K562 (cell line): ENCODE measurements around the gene NAP1L1. TPM values are rescaled to one million over a fixed set of nuclear protein-coding genes. Genes with fewer than 3 reads are reported as not detected.
A peak's percentile ranks its signal among the peaks of the same experiment; 100 is the strongest.

Experiments
- ATAC-seq: fragments of 200-7000 bp; cut with Tn5 transposase; 3 replicates; pipeline ENCODE4 v1.9.1; 2020; ENCODE audit warnings: moderate library complexity
- BruUV-seq: library from RNA; stranded (reverse); fragments of 400-500 nt; replicated peaks from 2 replicates; lab custom pipeline; 2021; lab: Mats Ljungman, UMichigan
- CTCF ChIA-PET: fragments of 300-600 bp; formaldehyde crosslinking; extraction: SDS; loops from one replicate; lab custom pipeline; 2021; ENCODE audit warnings: low intra/inter-chr PET ratio; lab: Yijun Ruan, JAX
- POLR2A ChIA-PET: fragments of 300-600, 350-650 bp; sonication (Branson Sonifier 250); formaldehyde crosslinking; extraction: SDS; loops from one replicate; lab custom pipeline; 2021; ENCODE audit warnings: antibody characterized with exemption, inconsistent platforms; lab: Yijun Ruan, JAX
- DNase-seq, 4 experiments: peaks; one replicate each; pipeline versions ENCODE4 v3.0.0 to v3.0.0-alpha.2; 2011 to 2018; ENCODE audit warnings: low spot score in 3 of 4, mixed read lengths in 3 of 4; ENCODE audit errors: extremely low read depth in 1 of 4
- FAIRE-seq: peaks from 2 replicates; lab custom pipeline; 2011; peaks lifted over from hg19 to GRCh38; lab: Jason Lieb, UNC
- H2AFZ ChIP-seq: 2 replicates; pipeline ENCODE4 v1.6.0; 2011; ENCODE audit warnings: low read depth, low read length, control low read depth, inconsistent platforms
- H3K27ac ChIP-seq: fragments of 200-600 bp; 3 replicates; pipeline ENCODE4 v1.8.0; 2011; ENCODE audit warnings: low read depth, mild to moderate bottlenecking, control low read depth, inconsistent platforms, low read length, moderate library complexity, mixed read lengths; ENCODE audit errors: extremely low read depth
- H3K27me3 ChIP-seq, 2 experiments: fragments of 300-600 bp in 1 of 2; 2 replicates in 1 of 2; 3 replicates in 1 of 2; pipeline versions ENCODE4 v1.6.0 to v1.8.0; 2011; ENCODE audit warnings: inconsistent platforms in 2 of 2, low read length in 2 of 2, mild to moderate bottlenecking in 1 of 2, mixed read lengths in 1 of 2, moderate library complexity in 1 of 2; ENCODE audit not compliant: control insufficient read depth in 2 of 2, insufficient read depth in 2 of 2
- H3K36me3 ChIP-seq: fragments of 300-600 bp; 3 replicates; pipeline ENCODE4 v1.8.0; 2011; ENCODE audit warnings: mild to moderate bottlenecking, low read length, inconsistent platforms; ENCODE audit not compliant: control insufficient read depth, insufficient read depth
- H3K4me1 ChIP-seq, 2 experiments: fragments of 200-600 bp in 1 of 2; replicated peaks in 1 of 2; 2 replicates in 1 of 2; 3 replicates in 1 of 2; pipeline versions ENCODE4 v1.5.1 to v1.8.0; 2011; ENCODE audit warnings: inconsistent platforms in 2 of 2, low read length in 2 of 2, mild to moderate bottlenecking in 1 of 2, mixed read lengths in 1 of 2, moderate library complexity in 1 of 2; ENCODE audit not compliant: control insufficient read depth in 2 of 2, insufficient read depth in 2 of 2
- H3K4me2 ChIP-seq: 2 replicates; pipeline ENCODE4 v1.6.1; 2011; ENCODE audit warnings: low read length, control low read depth, inconsistent platforms, mixed read lengths; ENCODE audit not compliant: insufficient read depth
- H3K4me3 ChIP-seq: fragments of 200-600 bp; sonication (generic), shearing (Covaris generic); 2 replicates; pipeline ENCODE4 v1.5.1; 2016; ENCODE audit warnings: control low read depth, inconsistent platforms
- H3K79me2 ChIP-seq: fragments of 200-600 bp; 3 replicates; pipeline ENCODE4 v1.8.0; 2011; ENCODE audit warnings: low read length, inconsistent platforms; ENCODE audit not compliant: control insufficient read depth, insufficient read depth
- H3K9ac ChIP-seq, 2 experiments: 2 replicates each; pipeline versions ENCODE4 v1.6.0 to v1.6.1; 2011; ENCODE audit warnings: low read depth in 2 of 2, low read length in 2 of 2, control low read depth in 1 of 2, inconsistent platforms in 1 of 2, mild to moderate bottlenecking in 1 of 2, mixed read lengths in 1 of 2; ENCODE audit not compliant: insufficient read depth in 1 of 2
- H3K9me1 ChIP-seq: one replicate; pipeline ENCODE4 v1.6.0; 2011; ENCODE audit warnings: inconsistent platforms, mild to moderate bottlenecking, low read length, moderate library complexity; ENCODE audit not compliant: control insufficient read depth, insufficient read depth
- H3K9me3 ChIP-seq: replicated peaks from 2 replicates; pipeline ENCODE4 v1.5.1; 2011; ENCODE audit warnings: low read depth, low read length, inconsistent platforms; ENCODE audit not compliant: control insufficient read depth, insufficient read depth
- H4K20me1 ChIP-seq: replicated peaks from 2 replicates; pipeline ENCODE4 v1.6.1; 2011; ENCODE audit warnings: low read length, inconsistent platforms, mixed read lengths; ENCODE audit not compliant: control insufficient read depth, insufficient read depth
- ATF6 ChIP-seq: sonication (generic); formaldehyde crosslinking; IDR thresholded peaks from 2 replicates; pipeline ENCODE4 v1.4.0; 2020; ENCODE audit warnings: mild to moderate bottlenecking, missing genetic modification reagents
- BCOR ChIP-seq: fragments of 450-650 bp; IDR thresholded peaks from 2 replicates; pipeline ENCODE4 v1.6.1; 2016
- KLF10 ChIP-seq: fragments of 250-450 bp; sonication (Bioruptor Pico); IDR thresholded peaks from 2 replicates; pipeline ENCODE4 v1.6.1; 2021; ENCODE audit warnings: matching md5 sums
- RBM25 ChIP-seq: fragments of 200-400 bp; formaldehyde crosslinking; IDR thresholded peaks from 2 replicates; pipeline ENCODE4 v1.6.1; 2018; ENCODE audit warnings: low read length, low read depth, moderate library complexity; ENCODE audit not compliant: severe bottlenecking
- THRA ChIP-seq: fragments of 450-650 bp; IDR thresholded peaks from 2 replicates; pipeline ENCODE4 v1.6.1; 2017; ENCODE audit warnings: mild to moderate bottlenecking, moderate library complexity
- ZNF121 ChIP-seq: sonication (generic); formaldehyde crosslinking; conservative IDR thresholded peaks from 2 replicates; pipeline ENCODE4 v1.8.0; 2022; ENCODE audit warnings: missing genetic modification reagents
- ZNF311 ChIP-seq: fragments of 250-450 bp; sonication (Bioruptor Pico); IDR thresholded peaks from 2 replicates; pipeline ENCODE4 v1.4.0; 2020; ENCODE audit warnings: mild to moderate bottlenecking, moderate library complexity
- WGBS: fragments of 100-300 bp; shearing (Covaris generic); methylation state at CpG from one replicate; pipeline ENCODE4 v1.1.6; 2016; ENCODE audit warnings: low coverage, mixed read lengths; ENCODE audit not compliant: insufficient coverage; ENCODE audit errors: missing lambda C conversion rate; 5-methylcytosine and 5-hydroxymethylcytosine counted together
- in situ Hi-C: fragments of 300-500 bp; cut with MboI; formaldehyde crosslinking; loops from 4 replicates; pipeline ENCODE4 v1.15.0; 2018; ENCODE audit warnings: inconsistent platforms, mixed read lengths
- intact Hi-C: fragments of 100-400 bp; cut with micrococcal nuclease; formaldehyde crosslinking; loops from 2 replicates; pipeline ENCODE4 v1.14.2; 2022
- polyA plus RNA-seq, 8 experiments: library from polyadenylated mRNA; depleted of rRNA in 4 of 8; stranded (reverse) in 5 of 8; unstranded in 3 of 8; fragments of >200 nt; fragmentation: Nextera tagmentation in 2 of 8; fragmentation: Illumina TruSeq in 1 of 8; extraction: Ambion mirVana in 2 of 8; extraction: Trizol in 1 of 8; gene quantifications; 2 replicates each; pipeline versions ENCODE4 v1.2.1 to v1.2.3, GENCODE V29; 2011 to 2014; ENCODE audit warnings: inconsistent platforms in 1 of 8, missing spikeins in 1 of 8
- total RNA-seq, 7 experiments: library from RNA; depleted of rRNA in 6 of 7; stranded (reverse); fragments of >200 nt in 6 of 7; fragmentation: Illumina TruSeq in 2 of 7; extraction: Trizol in 2 of 7; gene quantifications; 2 replicates each; pipeline versions ENCODE4 v1.2.1 to v1.2.3, GENCODE V29; 2011 to 2021; ENCODE audit warnings: low replicate concordance in 1 of 7

The NAP1L1 gene
- total and polyA plus RNA-seq, 9 of the 15 experiments (the other 6 are each of a cell fraction or from before 2014, with no cell fraction given): 287 to 747 (median 450) TPM

GRCh38 chr12:76127588-76127987 is 43.1 kb upstream of the NAP1L1 start:
- Histone ChIP-seq H3K79me2 (no peaks in the 10 kb centered on the region), H3K27me3 (no peaks in the 10 kb centered on the region), H4K20me1 (no peaks in the 10 kb centered on the region), H3K36me3 (no peaks in the 10 kb centered on the region), H3K4me2 (no peak overlapping the region), H3K27ac (no peak overlapping the region), H3K9me1 (no peaks in the 10 kb centered on the region), H3K4me1 (no peaks in the 10 kb centered on the region; a peak in 1 of 5 replicates), H3K4me3 (no peak overlapping the region), H2AFZ (no peak overlapping the region), H3K9ac (no peak overlapping the region), H3K9me3 (no peaks in the 10 kb centered on the region)
- no peak for DNase-seq
- in situ Hi-C loops: no loop called here
- CTCF ChIA-PET: no interaction called here
- FAIRE-seq: no peak
- ATAC-seq: no peak
- POLR2A ChIA-PET: no interaction called here
- no TSS peak for BruUV-seq
- WGBS: 63% methylated on average over 5 of the region's 5 CpGs
- intact Hi-C loops: no loop called here
- 0 out of 2 replicates have a peak, but pooled peaks have one; percentile 32 for TF ChIP-seq BCOR
- peak; percentile 9 for TF ChIP-seq RBM25
- TF ChIP-seq ATF6 (CRISPR knock-in tag): no peak
- TF ChIP-seq ZNF121: peak; percentile 94
- TF ChIP-seq ZNF311 (CRISPR knock-in tag): no peak
- TF ChIP-seq KLF10: no peak
- no peak for TF ChIP-seq THRA
